HG03060 (cell line): ENCODE data around the gene YKT6.

ENCODE experiments used
- ATAC-seq: cut with Tn5 transposase; IDR thresholded peaks from one replicate; pipeline ENCODE4 v1.9.1; 2021; ENCODE audit warnings: low read depth, moderate number of reproducible peaks; ENCODE audit not compliant: unreplicated experiment

The YKT6 gene

DNA sequence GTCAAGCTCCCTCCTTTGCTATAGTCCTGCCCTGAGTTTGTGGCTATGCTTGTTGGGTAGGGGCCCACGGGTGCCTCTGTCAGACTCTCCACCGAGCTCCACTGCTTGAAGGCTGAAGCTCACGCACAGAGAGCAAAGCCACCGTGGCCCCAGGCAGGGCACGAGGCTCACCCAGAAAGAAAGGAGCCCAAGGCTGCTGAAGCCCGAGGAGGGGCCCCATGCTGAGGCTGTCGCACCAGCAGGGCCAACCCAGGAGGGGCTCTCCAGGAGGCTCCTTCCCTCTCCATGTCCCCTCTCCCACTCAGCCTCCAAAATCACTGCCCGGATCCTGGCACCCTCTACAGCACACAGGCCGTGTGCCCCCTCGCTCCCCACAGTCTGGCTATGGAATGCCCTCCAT is 50.5 kb downstream of the YKT6 start:
- no peak for ATAC-seq

DNA sequence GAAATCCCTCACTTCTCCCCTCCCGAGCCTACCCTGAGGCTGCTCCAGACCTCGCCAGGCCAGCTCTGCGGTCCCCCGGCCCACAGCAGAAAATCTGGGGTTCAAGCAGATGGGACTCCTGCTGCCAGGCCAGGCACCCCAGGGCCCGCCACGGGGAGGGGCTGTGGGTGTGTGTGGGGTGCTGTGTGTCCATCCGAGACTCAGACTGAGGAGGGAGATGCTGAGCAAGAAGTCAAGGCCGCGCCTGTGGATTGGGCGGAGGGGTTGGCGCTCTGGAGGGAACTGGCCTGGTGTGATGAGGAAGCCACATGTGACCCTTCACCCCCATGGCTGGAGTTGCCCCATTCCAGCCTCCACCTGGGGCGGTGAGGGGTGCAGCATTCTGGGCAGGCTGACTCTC is 51.1 kb downstream of the YKT6 start:
- ATAC-seq, result no peak

DNA sequence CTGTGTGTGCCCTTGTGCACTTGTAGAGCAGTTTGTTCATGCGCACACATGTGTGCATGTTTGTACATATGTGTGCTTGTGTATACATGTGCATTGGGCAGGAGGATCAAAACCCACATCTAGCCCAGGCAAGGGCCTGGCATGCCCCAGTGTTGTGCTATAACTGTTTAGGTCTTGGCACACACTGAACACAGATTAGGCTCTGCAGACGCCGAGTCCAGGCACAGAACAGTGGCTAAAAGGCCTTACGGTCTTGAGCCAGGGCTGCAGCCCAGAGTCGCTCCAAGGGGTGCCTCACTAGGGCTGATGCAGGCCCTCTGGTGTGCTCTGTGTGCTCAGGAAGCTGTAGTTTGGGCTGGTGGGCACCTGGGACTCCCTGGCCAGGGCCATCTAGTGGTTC is 55.7 kb downstream of the YKT6 start:
- no peak for ATAC-seq

DNA sequence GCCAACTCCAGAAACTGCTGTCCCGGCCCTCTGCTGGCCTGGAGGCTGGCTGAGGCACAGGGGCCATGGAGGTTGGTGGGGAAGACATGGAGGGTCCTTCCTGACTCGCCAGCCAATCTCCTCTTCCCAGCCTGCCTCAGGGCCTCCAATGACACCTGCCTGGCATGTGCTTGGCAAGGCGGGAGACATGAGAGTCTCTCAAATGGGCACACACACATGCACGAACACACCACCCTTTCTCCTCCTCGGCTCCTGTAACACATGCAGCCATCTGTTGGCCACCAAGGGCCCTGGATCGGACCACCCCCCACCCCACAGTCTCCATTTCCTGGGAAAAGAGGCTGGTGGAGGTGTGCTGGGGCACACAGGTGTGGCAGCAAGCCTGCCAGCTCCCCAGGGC is 56.4 kb downstream of the YKT6 start:
- ATAC-seq, result no peak

DNA sequence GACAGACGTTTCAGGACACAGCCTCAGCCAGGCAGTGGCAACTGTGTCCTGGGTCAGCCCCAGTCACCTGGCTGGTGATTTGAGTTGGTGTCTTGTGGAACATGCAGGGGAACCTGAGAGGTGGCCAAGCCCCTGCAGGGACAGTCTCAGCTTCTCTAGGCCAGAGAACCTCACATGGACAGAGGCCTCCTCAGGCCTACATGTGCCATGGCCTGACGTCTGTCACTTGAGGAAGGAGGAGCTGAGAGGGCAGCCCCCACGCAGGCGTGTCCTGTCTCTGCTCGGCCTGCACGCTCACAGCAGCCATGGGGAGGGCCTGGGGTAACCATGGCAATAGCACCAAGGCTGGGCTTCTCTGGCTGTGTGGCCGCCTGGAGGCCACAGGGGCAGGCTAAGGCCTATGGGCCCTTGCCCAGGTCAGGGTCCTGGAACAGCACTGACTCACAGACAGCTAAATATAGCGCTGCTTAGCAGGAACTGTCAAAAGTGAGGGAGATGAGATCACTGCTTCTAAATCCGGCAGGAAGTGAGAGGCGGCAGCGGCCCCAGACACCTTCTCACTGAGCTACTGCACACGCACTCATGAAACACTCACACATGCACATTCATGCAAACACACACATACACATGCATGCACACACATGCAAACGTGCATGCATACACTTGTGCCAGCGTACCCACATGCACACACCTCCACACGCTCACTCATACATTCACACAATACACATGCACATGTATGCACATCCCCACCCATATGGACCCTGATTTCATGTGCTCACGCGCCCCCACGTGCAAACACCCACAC is 57.0 kb downstream of the YKT6 start:
- peak; percentile 83 for ATAC-seq

DNA sequence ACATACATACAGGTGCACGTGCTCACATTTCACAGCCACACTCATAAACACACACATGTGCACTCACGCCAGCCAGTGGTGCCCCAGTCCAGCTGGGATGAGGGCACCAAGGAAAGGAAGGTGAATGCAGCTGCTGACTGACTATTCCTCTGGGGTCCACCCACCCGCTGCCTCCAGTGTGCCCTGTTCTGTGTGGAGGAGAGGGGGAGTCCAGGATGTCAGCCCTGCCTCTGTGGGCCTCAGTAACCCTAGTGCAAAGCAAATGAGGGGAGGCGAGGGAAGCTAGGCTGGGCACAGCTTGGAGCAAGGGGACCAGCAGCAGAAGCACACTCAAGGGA is 57.6 kb downstream of the YKT6 start:
- ATAC-seq, result no peak

DNA sequence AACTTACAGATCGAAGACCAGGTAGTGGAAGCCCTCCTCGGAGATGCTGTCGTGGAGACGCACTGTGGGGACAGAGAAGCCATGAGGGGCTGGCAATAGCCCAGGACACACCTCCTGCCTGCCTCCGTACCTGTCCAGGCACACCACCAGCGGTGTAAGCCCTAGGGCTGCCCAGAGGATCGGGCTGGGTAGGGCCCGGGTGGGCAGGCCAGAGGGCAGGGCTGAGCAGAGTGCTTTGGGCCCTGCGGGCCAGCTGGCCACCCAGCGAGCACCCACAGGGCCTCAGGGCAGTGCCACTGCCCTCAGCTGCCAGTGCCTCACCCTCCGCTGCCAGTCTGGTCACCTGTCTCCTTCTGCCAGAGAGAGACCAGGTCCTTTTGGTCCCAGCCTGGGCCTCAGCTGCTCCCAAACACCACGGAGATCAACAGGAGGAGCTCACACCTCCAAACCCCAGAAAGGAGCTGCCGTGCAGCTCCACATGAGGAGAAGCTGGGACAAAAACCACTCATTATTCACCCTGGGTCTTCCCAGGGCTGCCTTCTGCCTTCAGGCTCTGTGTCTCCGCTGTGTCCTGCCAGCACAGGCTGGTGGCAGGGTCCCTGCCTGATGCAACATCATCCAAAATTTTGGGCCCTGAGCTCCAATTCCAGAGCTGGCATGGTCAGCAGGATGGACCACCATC is 58.2 kb downstream of the YKT6 start:
- ATAC-seq, result no peak

DNA sequence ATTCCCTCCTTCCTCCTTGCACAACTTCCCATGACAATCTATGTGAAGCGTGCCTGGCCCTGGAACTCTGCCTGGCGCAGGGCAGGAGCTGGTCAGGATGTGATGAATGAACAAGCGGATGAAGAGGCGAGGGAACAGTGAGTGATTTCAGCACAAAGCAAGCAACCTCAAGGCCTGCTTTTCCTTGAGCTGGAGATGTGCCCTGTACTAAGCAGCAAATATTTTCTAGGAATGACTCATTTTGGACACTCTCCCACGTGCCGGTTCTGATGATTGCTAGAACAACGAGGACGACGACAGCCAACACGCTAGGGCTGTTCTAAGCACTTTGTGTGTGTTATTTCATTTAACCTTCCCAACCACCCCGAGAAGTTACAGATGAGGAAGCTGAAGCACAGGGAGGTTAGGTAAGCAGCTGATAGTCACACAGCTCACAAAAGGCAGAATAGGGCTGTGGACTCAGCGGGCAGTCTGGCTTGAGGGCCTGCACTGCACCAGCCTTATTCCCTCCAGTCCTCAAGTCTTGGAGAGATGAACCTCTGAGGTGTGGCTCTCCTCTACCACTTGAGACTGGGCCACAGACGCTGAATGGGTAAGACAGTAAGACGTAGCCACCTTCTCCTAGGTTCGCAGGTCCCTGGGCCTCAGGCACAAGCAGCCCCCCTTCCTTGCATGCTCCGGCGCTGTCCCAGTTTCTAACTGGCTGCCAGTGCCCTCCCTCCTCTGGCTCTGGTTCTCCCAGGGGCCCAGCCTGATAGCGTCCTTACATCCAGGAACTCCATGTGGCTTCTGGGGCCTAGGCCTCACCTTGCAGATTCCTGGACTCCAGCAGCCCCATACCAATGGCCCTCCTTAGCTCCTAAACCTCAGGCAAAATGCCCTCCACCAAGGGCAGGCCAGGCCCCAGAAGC is 59.0 kb downstream of the YKT6 start:
- ATAC-seq, result no peak

DNA sequence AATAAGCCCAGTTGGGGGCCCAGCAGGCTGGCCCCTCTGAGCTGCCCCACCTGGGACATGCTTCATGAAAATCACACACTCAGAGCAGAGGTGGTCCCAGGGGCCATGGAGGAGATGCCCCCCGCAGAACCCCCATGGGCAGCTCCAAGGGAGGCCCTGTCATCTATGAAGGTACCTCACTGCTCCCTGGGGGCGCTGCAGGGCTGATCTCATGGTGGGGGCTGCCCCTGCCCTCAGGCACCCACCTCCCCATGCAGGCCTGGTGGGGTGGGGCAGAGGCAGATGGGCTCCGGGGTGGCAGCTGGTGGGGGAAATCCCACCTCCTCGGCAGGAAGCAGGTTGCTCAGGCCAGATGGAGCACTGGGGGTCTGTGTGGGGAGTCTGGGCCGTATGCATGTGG is 60.5 kb downstream of the YKT6 start:
- no peak for ATAC-seq

DNA sequence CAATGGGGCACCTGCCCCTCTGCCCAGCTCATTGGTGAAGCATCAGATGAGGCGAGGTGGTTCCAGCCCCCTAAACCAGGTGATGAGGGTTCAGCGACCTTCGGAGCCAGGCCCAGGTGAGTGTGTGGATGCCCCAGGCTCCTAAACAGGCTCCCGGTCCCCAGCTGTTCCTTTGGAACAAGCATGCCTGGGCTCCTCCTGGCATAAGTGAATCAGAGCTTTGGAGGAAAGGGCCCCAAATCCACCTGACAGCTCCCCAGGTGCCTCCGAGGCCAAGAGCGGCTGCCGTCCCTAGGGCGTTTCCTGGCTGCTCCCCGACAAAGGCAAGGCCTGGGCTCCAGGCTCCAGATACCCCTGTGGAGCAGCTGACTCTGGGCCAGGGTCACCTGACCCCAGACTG is 61.3 kb downstream of the YKT6 start:
- ATAC-seq, result no peak

DNA sequence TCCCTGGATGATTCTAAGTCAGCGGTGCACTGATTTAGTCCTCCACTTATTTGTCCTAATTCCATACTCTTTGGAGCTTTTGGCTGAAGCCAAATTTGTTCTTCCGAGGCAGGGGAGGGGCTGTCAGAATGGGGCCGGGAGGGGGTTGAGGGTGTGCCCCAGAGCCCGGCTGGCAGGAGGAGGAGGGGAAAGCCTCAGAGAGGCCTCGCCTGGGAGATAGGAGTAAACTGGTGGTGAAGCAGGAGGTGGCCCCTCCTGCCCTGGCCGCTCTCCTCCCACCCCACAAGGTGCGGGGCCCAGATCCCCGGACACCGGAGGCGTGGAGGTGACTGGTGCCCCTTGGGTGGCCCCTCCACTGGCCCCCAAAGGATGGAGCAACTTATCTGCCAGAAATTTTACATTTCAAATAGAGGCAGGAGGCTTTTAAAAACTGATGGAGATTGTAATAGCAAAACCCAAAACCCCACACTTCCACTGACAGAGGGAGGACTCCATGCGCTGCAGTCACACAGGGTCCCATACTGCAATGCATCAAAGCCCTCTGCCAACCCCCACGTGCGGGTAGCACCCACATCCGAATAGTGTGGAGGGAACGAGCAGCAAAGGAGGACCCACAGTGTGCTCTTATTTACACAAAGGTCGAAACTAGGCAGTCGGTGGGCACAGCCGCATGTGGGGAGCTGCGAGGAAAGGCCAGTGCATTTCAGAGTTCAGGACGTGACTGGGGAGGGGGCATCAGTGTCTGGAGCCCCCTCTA is 62.7 kb downstream of the YKT6 start:
- ATAC-seq, result no peak
